ENCODE measurements around the gene ACAD11.
A peak's percentile ranks its signal among the peaks of the same experiment; 100 is the strongest.

ACAD11 gene

DNA sequence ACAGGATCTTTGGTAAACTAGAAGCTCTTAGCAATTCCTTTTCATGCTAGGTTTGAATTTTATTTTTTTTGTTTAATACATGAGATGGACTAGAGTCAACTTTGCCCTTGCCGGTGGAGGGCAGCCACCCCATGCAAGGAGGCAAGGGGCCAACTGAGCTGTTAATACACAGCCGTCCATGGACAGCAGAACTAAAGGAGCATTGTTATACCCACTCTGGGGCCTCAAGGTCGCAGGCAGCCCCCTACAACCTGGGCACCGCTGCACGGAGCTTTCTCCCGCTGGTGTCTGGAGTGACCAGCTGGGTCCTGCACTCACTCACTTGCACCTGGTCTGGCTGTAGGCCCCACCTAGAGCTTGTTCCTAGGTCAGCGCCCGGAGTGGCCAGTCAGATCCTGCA lies 110.4 kb downstream of the ACAD11 start:
- no peak for DNase-seq (ENCODE audit: insufficient read length)
- no peak for FAIRE-seq
- TF ChIP-seq TAF1 (IDR thresholded peaks at IDR 0.05; ENCODE audit: borderline replicate concordance, low read depth, low read length) (no peak), POLR2AphosphoS5 (IDR thresholded peaks at IDR 0.05; ENCODE audit: low read depth, low read length) (no peak)

GRCh38 chr3:132545471-132545870 lies 114.1 kb downstream of the ACAD11 start:
- no peak for FAIRE-seq
- DNase-seq (ENCODE audit: insufficient read length): no peak
- TF ChIP-seq POLR2A (IDR thresholded peaks at IDR 0.05; ENCODE audit: low read depth, low read length) (no peak), POLR2AphosphoS5 (IDR thresholded peaks at IDR 0.05; ENCODE audit: low read depth, low read length) (no peak), TAF1 (IDR thresholded peaks at IDR 0.05; ENCODE audit: borderline replicate concordance, low read depth, low read length) (no peak)

DNA sequence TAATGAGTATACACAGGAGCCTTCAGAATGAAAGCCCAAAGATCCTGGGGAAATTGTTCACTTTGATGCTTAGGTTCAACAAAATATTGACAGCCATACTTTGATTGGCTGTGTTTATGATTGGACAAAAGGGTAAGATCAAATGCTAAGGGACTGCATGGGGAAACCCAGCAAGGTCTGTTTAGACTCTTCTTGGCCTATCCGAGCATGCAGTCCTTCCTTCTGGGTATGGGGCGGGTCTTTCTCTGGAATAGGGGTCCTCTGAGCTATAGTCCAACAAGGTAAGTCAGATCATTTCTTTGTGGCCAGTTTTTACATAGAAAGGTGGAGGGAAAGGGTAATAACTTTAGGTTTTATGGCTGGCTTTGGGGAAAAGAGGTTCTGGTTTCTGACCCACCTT lies 115.5 kb downstream of the ACAD11 start:
- no peak for DNase-seq (ENCODE audit: insufficient read length)
- no peak for FAIRE-seq
- TF ChIP-seq POLR2A (IDR thresholded peaks at IDR 0.05; ENCODE audit: low read depth, low read length): no peak
- no peak for TF ChIP-seq POLR2AphosphoS5 (IDR thresholded peaks at IDR 0.05; ENCODE audit: low read depth, low read length)
- no peak for TF ChIP-seq TAF1 (IDR thresholded peaks at IDR 0.05; ENCODE audit: borderline replicate concordance, low read depth, low read length)

- DNase-seq (ENCODE audit: insufficient read length) (no peak), FAIRE-seq (no peak)
- TF ChIP-seq POLR2A (IDR thresholded peaks at IDR 0.05; ENCODE audit: low read depth, low read length): no peak
- no peak for TF ChIP-seq TAF1 (IDR thresholded peaks at IDR 0.05; ENCODE audit: borderline replicate concordance, low read depth, low read length)
- TF ChIP-seq POLR2AphosphoS5 (IDR thresholded peaks at IDR 0.05; ENCODE audit: low read depth, low read length): no peak
These were observed 116.4 kb downstream of the ACAD11 start for GRCh38 chr3:132543011-132543739.

GRCh38 chr3:132542577-132542976 lies 117.0 kb downstream of the ACAD11 start:
- no peak for TF ChIP-seq TAF1 (IDR thresholded peaks at IDR 0.05; ENCODE audit: borderline replicate concordance, low read depth, low read length)
- DNase-seq (ENCODE audit: insufficient read length) (no peak), FAIRE-seq (no peak)

GRCh38 chr3:132539681-132540080 lies 119.9 kb downstream of the ACAD11 start:
- FAIRE-seq: no peak
- TF ChIP-seq POLR2AphosphoS5 (IDR thresholded peaks at IDR 0.05; ENCODE audit: low read depth, low read length): no peak
- TF ChIP-seq TAF1 (IDR thresholded peaks at IDR 0.05; ENCODE audit: borderline replicate concordance, low read depth, low read length): no peak
- no peak for TF ChIP-seq POLR2A (IDR thresholded peaks at IDR 0.05; ENCODE audit: low read depth, low read length)
- no peak for DNase-seq (ENCODE audit: insufficient read length)

DNA sequence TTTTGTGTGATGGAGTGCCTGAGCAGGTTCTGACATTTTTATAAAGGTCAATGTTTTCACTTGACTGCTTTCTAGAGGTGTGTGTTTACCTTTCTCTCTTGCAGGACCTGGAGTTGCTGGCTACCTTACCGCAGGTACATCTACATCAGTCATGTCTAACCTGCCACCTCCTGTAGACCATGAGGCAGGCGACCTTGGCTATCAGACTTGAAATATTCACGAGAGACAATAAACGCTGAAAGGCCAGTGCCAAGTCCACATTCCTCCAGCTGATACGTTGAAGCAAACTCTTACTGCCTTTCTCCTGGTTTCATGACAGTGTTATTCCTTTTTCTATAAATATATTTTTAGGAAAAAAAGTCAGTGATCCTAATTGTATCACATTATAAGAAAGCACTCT lies 121.5 kb downstream of the ACAD11 start:
- no peak for DNase-seq (ENCODE audit: insufficient read length)
- no peak for TF ChIP-seq POLR2AphosphoS5 (IDR thresholded peaks at IDR 0.05; ENCODE audit: low read depth, low read length)
- no peak for TF ChIP-seq TAF1 (IDR thresholded peaks at IDR 0.05; ENCODE audit: borderline replicate concordance, low read depth, low read length)
- no peak for TF ChIP-seq POLR2A (IDR thresholded peaks at IDR 0.05; ENCODE audit: low read depth, low read length)
- FAIRE-seq: no peak

- TF ChIP-seq POLR2A (IDR thresholded peaks at IDR 0.05; ENCODE audit: low read depth, low read length) (no peak), POLR2AphosphoS5 (IDR thresholded peaks at IDR 0.05; ENCODE audit: low read depth, low read length) (no peak), TAF1 (IDR thresholded peaks at IDR 0.05; ENCODE audit: borderline replicate concordance, low read depth, low read length) (no peak)
- FAIRE-seq (peak; percentile 40), DNase-seq (ENCODE audit: insufficient read length) (no peak)
These were observed 122.3 kb downstream of the ACAD11 start for GRCh38 chr3:132537297-132537696.

DNA sequence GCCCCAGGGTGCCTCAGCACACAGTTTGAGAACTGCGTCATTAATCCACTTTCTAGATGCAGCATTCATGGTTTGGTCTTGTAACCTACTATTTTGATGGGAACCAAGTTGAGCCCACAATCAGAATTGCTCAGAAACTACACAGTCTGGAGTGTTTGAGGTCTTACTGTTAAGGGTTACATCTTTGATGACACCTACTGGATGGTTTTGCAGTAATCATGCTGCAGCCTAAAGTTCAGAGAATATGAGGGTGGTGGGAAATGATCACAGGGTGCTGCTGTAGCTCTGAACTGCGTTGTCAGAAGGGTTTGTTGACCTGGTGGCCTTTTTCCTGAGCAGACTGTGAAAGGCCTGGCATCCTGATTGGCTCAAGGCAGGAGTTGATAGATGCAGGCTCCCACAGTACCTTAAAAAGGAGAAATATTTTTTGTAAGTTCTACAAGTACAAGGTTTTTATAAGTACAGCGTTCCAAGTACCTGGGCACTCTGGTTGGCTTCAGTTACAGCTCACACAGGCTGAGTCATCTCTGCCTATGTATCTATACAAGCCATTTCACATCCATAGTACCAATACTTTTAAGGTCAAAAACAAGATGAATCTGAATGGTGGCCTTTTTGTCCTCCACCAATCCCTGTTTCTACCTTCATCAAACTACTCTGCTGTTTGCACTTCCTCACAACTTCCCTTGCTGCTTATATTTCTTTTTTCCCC lies 123.0 kb downstream of the ACAD11 start:
- no peak for DNase-seq (ENCODE audit: insufficient read length)
- TF ChIP-seq POLR2AphosphoS5 (IDR thresholded peaks at IDR 0.05; ENCODE audit: low read depth, low read length): no peak
- TF ChIP-seq TAF1 (IDR thresholded peaks at IDR 0.05; ENCODE audit: borderline replicate concordance, low read depth, low read length): no peak
- TF ChIP-seq POLR2A (IDR thresholded peaks at IDR 0.05; ENCODE audit: low read depth, low read length): no peak
- no peak for FAIRE-seq

DNA sequence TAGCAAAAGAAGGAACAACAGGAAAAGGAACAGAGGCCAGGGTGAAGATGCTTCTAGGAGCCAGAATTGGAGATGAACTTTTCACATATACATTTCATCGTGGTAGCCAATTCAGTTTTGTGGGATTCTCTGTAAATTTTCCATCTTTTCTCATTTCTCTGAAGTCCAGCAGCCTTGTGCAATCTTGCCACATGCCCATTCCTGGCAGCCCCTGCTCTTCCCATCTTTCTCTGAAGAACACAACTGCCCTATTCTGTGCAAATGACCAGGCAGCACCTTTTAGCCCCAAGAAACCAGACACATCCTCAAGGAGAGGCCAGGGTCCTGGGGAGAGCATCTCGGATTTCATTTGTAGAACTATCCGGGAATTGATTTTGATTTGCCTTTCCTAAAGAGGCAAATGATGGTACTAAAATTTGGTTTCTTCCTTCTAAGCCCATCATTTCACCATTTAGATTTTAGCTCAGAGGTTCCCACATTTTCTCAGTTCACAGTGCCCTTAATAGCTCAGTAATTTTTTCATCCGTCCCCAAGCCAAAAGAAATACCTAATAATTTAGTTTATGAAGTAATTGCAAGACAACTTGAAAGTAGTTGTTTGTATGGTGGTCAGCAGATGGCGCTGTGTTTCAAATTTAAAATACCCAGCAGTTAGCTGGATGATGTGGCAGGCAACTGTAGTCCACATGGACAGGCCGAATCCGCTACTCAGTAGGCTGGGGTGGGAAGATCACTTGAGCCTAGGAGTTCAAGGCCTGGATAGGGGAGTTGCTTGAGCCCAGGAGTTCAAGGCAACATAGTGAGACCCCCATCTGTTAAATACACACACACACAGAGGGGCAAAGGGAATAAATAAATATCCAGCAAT lies 123.8 kb downstream of the ACAD11 start:
- TF ChIP-seq POLR2AphosphoS5 (IDR thresholded peaks at IDR 0.05; ENCODE audit: low read depth, low read length) (no peak), TAF1 (IDR thresholded peaks at IDR 0.05; ENCODE audit: borderline replicate concordance, low read depth, low read length) (no peak), POLR2A (IDR thresholded peaks at IDR 0.05; ENCODE audit: low read depth, low read length) (no peak)
- FAIRE-seq (peak; percentile 90), DNase-seq (ENCODE audit: insufficient read length) (peak; percentile 13)

DNA sequence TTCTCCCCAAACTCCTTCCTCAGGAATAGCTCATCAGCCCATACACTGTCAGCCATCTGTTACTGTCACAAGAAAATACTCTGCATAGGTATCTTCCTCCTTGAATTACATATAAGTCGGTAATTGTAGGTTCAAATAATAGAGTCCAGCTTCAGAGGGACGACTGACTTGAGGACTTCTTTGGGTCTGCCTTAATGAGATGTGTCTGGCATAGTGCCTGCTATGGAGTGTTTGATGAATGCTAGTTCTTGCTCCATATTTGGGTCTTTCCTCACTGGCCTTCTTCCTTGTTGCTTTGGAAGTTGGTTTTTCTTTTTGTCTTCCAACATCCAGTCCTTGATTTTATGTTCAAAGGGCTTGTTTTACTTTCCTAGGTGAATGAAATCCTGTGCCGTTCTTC lies 129.0 kb downstream of the ACAD11 start:
- TF ChIP-seq POLR2AphosphoS5 (IDR thresholded peaks at IDR 0.05; ENCODE audit: low read depth, low read length): no peak
- TF ChIP-seq POLR2A (IDR thresholded peaks at IDR 0.05; ENCODE audit: low read depth, low read length): no peak
- TF ChIP-seq TAF1 (IDR thresholded peaks at IDR 0.05; ENCODE audit: borderline replicate concordance, low read depth, low read length): no peak
- FAIRE-seq: no peak
- no peak for DNase-seq (ENCODE audit: insufficient read length)
